ENCODE results near the gene PLOD3.
"Not testable (repeated sequence)": the region's sequence is repeated elsewhere in the genome, so short reads cannot be mapped to it uniquely, and the experiment has no call there.

Gene PLOD3

DNA sequence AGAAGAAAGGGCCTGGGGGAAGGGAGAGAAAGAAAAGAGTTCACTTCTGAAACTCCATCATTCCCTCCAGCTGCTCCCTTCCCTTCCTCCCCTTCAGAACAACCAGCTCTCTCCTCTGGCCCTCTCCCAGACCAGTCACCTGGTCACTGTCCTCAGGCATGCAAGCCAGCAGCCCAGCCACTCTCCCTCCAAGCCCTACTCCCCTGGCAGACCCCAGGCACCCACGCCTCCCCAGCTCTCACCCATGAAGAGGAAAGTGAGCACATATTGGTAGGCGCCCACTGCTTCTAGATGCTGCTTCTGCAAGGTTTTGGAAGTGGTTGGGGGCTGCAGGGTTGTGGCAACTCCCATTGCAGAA lies 16.9 kb downstream of the PLOD3 start:
- 76 to 89% methylated on average over 2 of the region's 2 CpGs for WGBS, 2 experiments
- no peak overlapping the region for H3K27ac ChIP-seq (ENCODE audit: insufficient read depth, low read depth, low read length, poor library complexity, severe bottlenecking)
- no peaks in the 10 kb centered on the region for H3K36me3 ChIP-seq (ENCODE audit: control insufficient read depth, insufficient read depth, low read length)
- no peak overlapping the region for H3K4me3 ChIP-seq (ENCODE audit: insufficient read depth, low read depth, low read length)
- H3K4me1 ChIP-seq (ENCODE audit: control insufficient read depth, insufficient read depth, low read length) = no peaks in the 10 kb centered on the region
- H3K27me3 ChIP-seq (ENCODE audit: control insufficient read depth, insufficient read depth, low read length, poor library complexity, severe bottlenecking) = peaks cover 36% of the 10 kb centered on the region
- H3K9me3 ChIP-seq (ENCODE audit: control insufficient read depth, low read length) = no peaks in the 10 kb centered on the region

DNA sequence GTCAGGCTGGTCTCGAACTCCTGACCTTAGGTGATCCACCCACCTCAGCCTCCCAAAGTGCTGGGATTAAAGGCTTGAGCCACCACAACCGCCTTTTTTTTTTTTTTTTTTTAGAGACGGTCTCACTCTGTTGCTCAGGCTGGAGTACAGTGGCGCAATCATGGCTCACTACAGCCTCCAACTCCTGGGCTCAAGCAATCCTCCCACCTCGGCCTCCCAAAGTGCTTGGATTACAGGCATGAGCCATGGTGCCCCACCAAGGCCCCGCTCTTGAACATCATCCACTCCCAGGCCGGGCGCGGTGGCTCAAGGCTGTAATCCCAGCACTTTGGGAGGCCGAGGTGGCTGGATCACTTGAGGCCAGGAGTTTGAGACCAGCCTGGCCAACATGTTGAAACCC lies 17.9 kb downstream of the PLOD3 start:
- H3K4me3 ChIP-seq (ENCODE audit: insufficient read depth, low read depth, low read length); H3K27ac ChIP-seq (ENCODE audit: insufficient read depth, low read depth, low read length, poor library complexity, severe bottlenecking); H3K4me1 ChIP-seq (ENCODE audit: control insufficient read depth, insufficient read depth, low read length); H3K36me3 ChIP-seq (ENCODE audit: control insufficient read depth, insufficient read depth, low read length); H3K9me3 ChIP-seq (ENCODE audit: control insufficient read depth, low read length): not testable (repeated sequence)
- WGBS, 2 experiments = 94 to 95% methylated on average over 10 of the region's 10 CpGs
- peaks cover 36% of the 10 kb centered on the region for H3K27me3 ChIP-seq (ENCODE audit: control insufficient read depth, insufficient read depth, low read length, poor library complexity, severe bottlenecking)

DNA sequence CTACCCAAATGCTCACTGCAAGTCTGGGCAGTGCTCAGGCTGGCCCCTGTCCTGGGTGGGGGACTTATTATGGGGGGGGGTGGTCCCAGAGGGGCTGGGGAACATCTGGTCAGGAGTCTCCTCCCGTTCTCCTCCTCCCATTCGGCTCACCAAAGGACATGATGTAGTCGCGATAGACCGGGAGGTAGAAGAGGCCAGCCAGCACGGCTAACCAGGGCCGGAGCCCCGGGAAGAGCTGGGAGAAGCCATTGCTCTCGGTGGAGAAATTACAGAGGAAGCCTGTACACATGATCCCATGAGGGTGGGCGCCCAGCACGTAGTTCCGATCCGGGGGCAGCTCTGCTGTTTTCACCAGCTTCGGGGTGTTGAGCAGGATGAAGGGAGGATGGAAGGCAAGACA lies 18.9 kb downstream of the PLOD3 start:
- Histone ChIP-seq H3K9me3 (ENCODE audit: control insufficient read depth, low read length) (no peaks in the 10 kb centered on the region), H3K4me3 (ENCODE audit: insufficient read depth, low read depth, low read length) (no peak overlapping the region), H3K27ac (ENCODE audit: insufficient read depth, low read depth, low read length, poor library complexity, severe bottlenecking) (no peak overlapping the region), H3K36me3 (ENCODE audit: control insufficient read depth, insufficient read depth, low read length) (no peaks in the 10 kb centered on the region), H3K4me1 (ENCODE audit: control insufficient read depth, insufficient read depth, low read length) (no peaks in the 10 kb centered on the region), H3K27me3 (ENCODE audit: control insufficient read depth, insufficient read depth, low read length, poor library complexity, severe bottlenecking) (peaks cover 34% of the 10 kb centered on the region)
- 90 to 92% methylated on average over 14 of the region's 14 CpGs for WGBS, 2 experiments

- H3K27me3 ChIP-seq (ENCODE audit: control insufficient read depth, insufficient read depth, low read length, poor library complexity, severe bottlenecking) = peaks cover 29% of the 10 kb centered on the region
- no peaks in the 10 kb centered on the region for H3K36me3 ChIP-seq (ENCODE audit: control insufficient read depth, insufficient read depth, low read length)
- 92 to 93% methylated on average over 21 of the region's 21 CpGs for WGBS, 2 experiments
- no peak overlapping the region for H3K4me3 ChIP-seq (ENCODE audit: insufficient read depth, low read depth, low read length)
- H3K4me1 ChIP-seq (ENCODE audit: control insufficient read depth, insufficient read depth, low read length) = no peaks in the 10 kb centered on the region
- no peaks in the 10 kb centered on the region for H3K9me3 ChIP-seq (ENCODE audit: control insufficient read depth, low read length)
- H3K27ac ChIP-seq (ENCODE audit: insufficient read depth, low read depth, low read length, poor library complexity, severe bottlenecking) = no peak overlapping the region
Measured at GRCh38 chr7:101197991-101198390, 19.4 kb downstream of the PLOD3 start.

GRCh38 chr7:101195884-101196283 lies 21.5 kb downstream of the PLOD3 start:
- no peaks in the 10 kb centered on the region for H3K4me1 ChIP-seq (ENCODE audit: control insufficient read depth, insufficient read depth, low read length)

DNA sequence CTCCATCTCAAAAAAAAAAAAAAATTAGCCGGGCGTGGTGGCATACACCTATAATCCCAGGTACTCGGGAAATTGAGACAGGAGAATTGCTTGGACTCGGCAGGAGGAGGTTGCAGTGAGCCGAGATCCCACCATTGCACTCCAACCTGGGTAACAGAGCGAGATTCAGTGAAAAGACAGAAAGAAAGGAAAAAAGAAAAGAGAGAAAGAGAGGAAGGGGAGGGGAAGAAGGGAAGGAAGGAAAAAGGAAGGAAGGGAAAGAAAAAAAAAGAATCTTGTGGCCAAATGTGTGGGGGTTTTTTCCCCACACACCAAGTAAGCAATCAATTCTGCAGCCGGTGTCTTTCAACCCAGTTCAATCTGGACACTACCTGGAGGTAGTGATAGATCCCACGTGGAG lies 28.3 kb downstream of the PLOD3 start:
- no peak overlapping the region for H3K27ac ChIP-seq (ENCODE audit: insufficient read depth, low read depth, low read length, poor library complexity, severe bottlenecking)
- no peaks in the 10 kb centered on the region for H3K4me1 ChIP-seq (ENCODE audit: control insufficient read depth, insufficient read depth, low read length)
- H3K9me3 ChIP-seq (ENCODE audit: control insufficient read depth, low read length) = no peaks in the 10 kb centered on the region
- no peaks in the 10 kb centered on the region for H3K27me3 ChIP-seq (ENCODE audit: control insufficient read depth, insufficient read depth, low read length, poor library complexity, severe bottlenecking)
- 84 to 88% methylated on average over 8 of the region's 8 CpGs for WGBS, 2 experiments
- H3K4me3 ChIP-seq (ENCODE audit: insufficient read depth, low read depth, low read length) = no peak overlapping the region
- no peaks in the 10 kb centered on the region for H3K36me3 ChIP-seq (ENCODE audit: control insufficient read depth, insufficient read depth, low read length)

More at GRCh38 chr7:101195884-101196283, 21.5 kb downstream of the PLOD3 start:
- Histone ChIP-seq H3K27ac (ENCODE audit: insufficient read depth, low read depth, low read length, poor library complexity, severe bottlenecking) (no peak overlapping the region), H3K4me3 (ENCODE audit: insufficient read depth, low read depth, low read length) (no peak overlapping the region), H3K9me3 (ENCODE audit: control insufficient read depth, low read length) (no peaks in the 10 kb centered on the region), H3K36me3 (ENCODE audit: control insufficient read depth, insufficient read depth, low read length) (no peaks in the 10 kb centered on the region), H3K27me3 (ENCODE audit: control insufficient read depth, insufficient read depth, low read length, poor library complexity, severe bottlenecking) (peaks cover 8% of the 10 kb centered on the region)
- 93 to 94% methylated on average over 17 of the region's 17 CpGs for WGBS, 2 experiments

DNA sequence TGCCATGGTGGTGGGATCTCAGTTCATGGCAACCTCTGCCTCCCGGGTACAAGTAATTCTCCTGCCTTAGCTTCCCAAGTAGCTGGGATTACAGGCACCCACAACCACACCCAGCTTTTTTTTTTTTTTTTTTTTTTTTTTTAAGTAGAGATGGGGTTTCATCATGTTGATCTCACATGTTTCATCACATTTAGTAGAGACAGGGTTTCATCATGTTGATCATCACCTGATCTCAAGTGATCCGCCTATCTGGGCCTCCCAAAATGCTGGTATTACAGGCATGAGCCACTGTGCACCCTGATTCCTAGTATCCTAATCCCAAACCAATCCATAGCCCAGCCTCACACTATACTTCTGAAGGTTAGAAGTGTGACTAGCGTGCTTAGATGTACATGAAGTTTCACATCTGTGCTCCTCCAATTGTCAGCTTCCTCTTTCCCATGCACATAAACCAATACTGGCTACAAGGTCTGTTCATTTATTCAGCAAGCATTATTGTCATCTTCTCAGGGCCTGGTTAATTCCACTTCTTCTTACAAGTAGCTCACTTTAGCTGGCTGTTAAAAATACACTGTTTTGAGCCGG lies 30.4 kb downstream of the PLOD3 start:
- H3K36me3 ChIP-seq (ENCODE audit: control insufficient read depth, insufficient read depth, low read length) = no peaks in the 10 kb centered on the region
- WGBS, 2 experiments = 91 to 95% methylated on average over 4 of the region's 4 CpGs
- no peaks in the 10 kb centered on the region for H3K9me3 ChIP-seq (ENCODE audit: control insufficient read depth, low read length)
- no peak overlapping the region for H3K27ac ChIP-seq (ENCODE audit: insufficient read depth, low read depth, low read length, poor library complexity, severe bottlenecking)
- no peak overlapping the region for H3K4me3 ChIP-seq (ENCODE audit: insufficient read depth, low read depth, low read length)
- H3K27me3 ChIP-seq (ENCODE audit: control insufficient read depth, insufficient read depth, low read length, poor library complexity, severe bottlenecking) = peaks cover 3% of the 10 kb centered on the region
- H3K4me1 ChIP-seq (ENCODE audit: control insufficient read depth, insufficient read depth, low read length) = no peaks in the 10 kb centered on the region

DNA sequence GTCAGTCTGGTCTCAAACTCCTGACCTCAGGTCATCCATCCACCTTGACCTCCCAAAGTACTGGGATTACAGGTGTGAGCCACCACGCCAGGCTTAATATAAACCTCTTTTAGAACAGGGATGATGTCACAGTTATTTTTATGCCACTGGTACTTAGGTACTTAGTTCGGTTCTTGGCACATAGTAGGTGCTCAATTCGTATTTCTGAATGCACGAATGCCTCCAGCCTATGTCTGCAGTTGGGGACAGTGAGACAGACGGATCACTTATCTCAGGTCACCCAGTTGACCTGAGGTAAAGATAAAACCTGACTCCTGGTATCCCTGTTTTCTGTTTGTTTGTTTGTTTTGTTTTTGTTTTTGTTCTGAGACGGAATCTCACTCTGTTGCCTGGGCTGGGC lies 31.2 kb downstream of the PLOD3 start:
- Histone ChIP-seq H3K9me3 (ENCODE audit: control insufficient read depth, low read length) (no peaks in the 10 kb centered on the region), H3K36me3 (ENCODE audit: control insufficient read depth, insufficient read depth, low read length) (no peaks in the 10 kb centered on the region), H3K4me1 (ENCODE audit: control insufficient read depth, insufficient read depth, low read length) (no peaks in the 10 kb centered on the region), H3K27me3 (ENCODE audit: control insufficient read depth, insufficient read depth, low read length, poor library complexity, severe bottlenecking) (peaks cover 6% of the 10 kb centered on the region), H3K4me3 (ENCODE audit: insufficient read depth, low read depth, low read length) (no peak overlapping the region), H3K27ac (ENCODE audit: insufficient read depth, low read depth, low read length, poor library complexity, severe bottlenecking) (no peak overlapping the region)
- 93 to 96% methylated on average over 6 of the region's 6 CpGs for WGBS, 2 experiments

DNA sequence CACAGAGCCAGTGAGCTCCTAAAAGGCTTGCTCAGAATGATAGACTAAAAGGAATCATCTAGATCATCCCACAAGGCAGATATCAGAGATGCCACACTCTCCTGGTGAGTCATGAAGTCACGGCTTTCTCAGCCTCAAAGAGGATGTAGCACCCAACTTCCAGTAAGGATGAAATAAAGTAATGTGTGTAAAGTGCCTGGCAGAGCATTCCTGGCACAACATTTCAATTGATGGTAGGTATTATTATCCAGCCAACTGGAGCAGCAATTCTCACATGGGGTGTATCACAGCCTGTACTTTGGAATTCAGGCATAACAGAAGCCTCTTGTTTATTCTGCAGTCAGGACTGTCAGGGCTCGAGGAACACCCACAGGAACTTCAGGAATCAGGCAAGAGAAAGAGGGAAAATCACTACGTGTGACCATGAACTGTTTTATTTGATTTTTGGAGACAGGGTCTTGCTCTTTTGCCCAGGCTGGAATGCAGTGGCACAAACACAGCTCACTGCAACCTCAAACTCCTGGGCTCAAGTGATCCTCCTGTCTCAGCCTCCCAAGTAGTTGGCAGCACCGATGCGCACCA lies 32.0 kb downstream of the PLOD3 start:
- WGBS, 2 experiments = 76 to 80% methylated on average over 5 of the region's 5 CpGs
- Histone ChIP-seq H3K36me3 (ENCODE audit: control insufficient read depth, insufficient read depth, low read length) (no peaks in the 10 kb centered on the region), H3K4me3 (ENCODE audit: insufficient read depth, low read depth, low read length) (no peak overlapping the region), H3K27ac (ENCODE audit: insufficient read depth, low read depth, low read length, poor library complexity, severe bottlenecking) (no peak overlapping the region), H3K9me3 (ENCODE audit: control insufficient read depth, low read length) (no peaks in the 10 kb centered on the region), H3K27me3 (ENCODE audit: control insufficient read depth, insufficient read depth, low read length, poor library complexity, severe bottlenecking) (peaks cover 14% of the 10 kb centered on the region), H3K4me1 (ENCODE audit: control insufficient read depth, insufficient read depth, low read length) (peaks cover 2% of the 10 kb centered on the region)

- Histone ChIP-seq H3K4me1 (ENCODE audit: control insufficient read depth, insufficient read depth, low read length) (peaks cover 13% of the 10 kb centered on the region), H3K36me3 (ENCODE audit: control insufficient read depth, insufficient read depth, low read length) (no peaks in the 10 kb centered on the region), H3K27me3 (ENCODE audit: control insufficient read depth, insufficient read depth, low read length, poor library complexity, severe bottlenecking) (peaks cover 63% of the 10 kb centered on the region), H3K4me3 (ENCODE audit: insufficient read depth, low read depth, low read length) (peak within 1 kb of the TSS; percentile 39), H3K27ac (ENCODE audit: insufficient read depth, low read depth, low read length, poor library complexity, severe bottlenecking) (no peak within 1 kb of the TSS), H3K9me3 (ENCODE audit: control insufficient read depth, low read length) (no peaks in the 10 kb centered on the region)
- WGBS, 2 experiments = 9 to 10% methylated on average over 56 of the region's 56 CpGs
Measured at GRCh38 chr7:101180130-101180755, 37.1 kb downstream of the PLOD3 start, which contains the start of gene NAT16. Gene NAT16, minus strand, starts transcription at chr7:101180293. Its CDS starts 5,486 bp downstream, at chr7:101174807.
